SHP77 treated with DMSO at 0.1 percent for 48 hours (cell line): ENCODE results near the gene APOL2.
A peak's percentile ranks its signal among the peaks of the same experiment; 100 is the strongest.
"Not testable (repeated sequence)": the region's sequence is repeated elsewhere in the genome, so short reads cannot be mapped to it uniquely, and the experiment has no call there.

Experiments used
- DNase-seq: peaks from one replicate; lab custom pipeline; 2025; lab: John Stamatoyannopoulos, UW

The APOL2 gene

DNA sequence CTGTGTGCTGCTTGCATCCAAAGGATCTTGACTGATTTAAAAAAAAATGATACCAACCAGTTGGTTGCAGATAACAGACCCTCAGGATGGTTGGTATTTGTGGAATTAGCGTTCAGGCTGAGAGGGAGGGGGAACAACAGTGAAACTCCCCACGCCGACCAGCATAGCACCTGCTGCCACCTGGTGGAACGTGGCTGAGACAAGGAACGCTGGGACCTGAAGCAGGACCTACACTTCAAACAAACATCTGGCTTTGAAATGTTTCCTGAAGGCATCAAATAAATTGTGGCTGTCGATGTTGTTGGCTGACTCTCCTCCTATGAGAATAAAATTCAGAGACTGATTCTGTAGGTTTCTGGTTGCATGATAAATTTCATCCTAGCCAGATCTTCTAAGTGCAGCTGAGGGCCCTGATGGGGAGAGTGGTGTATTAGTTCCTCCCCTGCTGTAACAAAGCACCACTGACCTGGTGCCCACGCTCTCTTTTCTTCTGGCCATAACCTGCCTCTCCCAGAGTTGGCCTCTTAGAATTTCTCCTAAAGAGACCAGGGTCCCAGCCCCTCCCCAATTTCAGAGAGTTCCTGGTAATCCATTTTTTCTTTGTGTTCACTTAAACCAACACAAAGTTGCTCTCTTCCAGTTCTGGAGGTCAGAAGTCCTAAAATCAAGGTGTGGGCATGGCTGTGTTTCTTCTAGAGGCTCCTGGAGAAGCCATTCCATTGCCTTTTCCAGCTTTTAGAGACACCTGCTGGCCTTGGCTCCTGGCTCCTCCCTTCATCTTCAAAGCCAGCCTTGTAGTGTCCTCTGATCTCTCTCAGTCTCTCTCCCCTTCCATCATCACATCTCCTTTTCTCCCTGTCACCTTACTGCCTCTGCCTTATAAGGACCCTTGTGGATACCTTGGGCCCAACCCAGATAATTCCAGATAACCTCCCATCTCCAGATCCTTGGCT, 17.3 kb downstream of the APOL2 start:
- no peak for DNase-seq

DNA sequence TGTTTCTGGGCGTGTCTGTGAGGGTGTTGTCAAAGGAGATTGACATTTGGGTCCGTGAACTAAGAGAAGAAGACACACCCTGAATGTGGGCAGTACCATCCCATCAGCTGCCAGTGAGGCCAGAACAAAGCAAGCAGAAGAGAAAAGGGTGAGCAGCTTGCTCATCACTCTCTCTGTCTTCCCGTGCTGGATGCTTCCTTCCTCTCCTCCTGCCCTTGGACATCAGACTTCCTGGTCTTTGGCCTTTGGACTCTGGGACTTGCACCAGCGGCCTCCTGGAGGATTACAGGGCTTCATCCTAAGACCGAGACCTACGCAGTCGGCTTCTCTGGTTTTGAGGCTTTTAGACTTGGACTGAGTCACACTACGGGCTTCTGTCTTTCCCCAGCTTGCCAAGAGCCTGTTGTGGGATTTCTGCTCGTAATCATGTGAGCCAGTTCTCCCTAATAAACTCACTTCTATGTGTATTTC, 18.8 kb downstream of the APOL2 start:
- peak; percentile 72 for DNase-seq

DNA sequence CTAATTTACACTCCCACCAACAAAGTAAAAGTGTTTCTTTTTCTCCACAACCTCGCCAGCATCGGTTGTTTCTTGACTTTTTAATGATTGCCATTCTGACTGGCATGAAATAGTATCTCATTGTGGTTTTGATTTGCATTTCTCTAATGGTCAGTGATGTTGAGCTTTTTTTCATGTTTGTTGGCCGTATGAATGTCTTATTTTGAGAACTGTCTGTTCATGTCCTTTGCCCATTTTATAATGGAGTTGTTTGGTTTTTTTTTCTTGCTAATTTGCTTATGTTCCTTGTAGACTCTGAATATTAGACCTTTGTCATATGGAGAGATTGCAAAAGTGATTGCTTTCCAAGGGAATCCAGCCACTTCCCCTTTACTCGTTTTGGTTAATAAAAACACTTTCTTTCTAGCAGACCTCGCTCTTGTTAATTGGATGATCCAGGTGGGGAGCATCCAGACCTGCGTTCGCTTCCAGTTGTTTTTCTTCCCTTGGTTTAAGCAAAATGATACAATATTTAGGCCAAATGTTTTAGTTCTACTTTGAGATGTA, 20.6 kb downstream of the APOL2 start:
- DNase-seq = no peak

DNA sequence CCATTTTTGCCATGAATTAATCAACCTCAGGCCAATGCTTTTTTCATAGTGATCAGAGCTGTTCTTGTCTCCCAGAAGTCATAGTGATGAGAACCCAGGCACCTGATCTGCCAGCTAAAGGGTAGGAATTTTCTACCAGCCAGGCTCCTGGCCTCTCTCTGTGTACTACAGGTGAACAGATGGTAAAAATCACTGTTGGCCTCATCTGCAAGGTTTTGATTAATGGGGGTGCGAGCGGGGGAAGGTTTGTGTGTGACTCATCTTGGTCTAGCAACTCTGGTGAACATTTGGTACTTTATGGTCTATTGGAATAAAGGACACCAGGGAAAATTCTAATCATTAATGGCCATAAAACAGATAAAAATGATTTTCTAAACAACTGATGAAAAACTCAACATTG, 23.3 kb downstream of the APOL2 start:
- no peak for DNase-seq

DNA sequence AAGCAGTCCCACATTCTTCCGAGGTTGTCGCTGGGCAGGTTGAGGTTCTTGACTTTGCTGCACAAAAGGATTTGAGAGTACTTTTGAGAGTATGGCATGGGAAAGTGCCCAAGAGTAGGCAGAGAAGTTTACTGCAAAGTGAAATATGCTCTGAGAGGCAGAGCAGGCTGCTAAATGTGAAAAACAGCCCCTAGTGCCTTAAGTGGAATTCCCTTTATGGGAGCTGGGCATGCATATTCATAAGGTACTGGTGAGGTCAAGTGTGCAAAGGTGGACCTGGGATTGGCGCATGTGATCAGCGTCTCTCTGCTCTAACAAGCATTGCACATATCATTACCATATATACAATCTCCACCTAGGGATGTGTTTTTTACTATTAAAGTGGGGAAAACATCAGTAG, 25.7 kb downstream of the APOL2 start:
- no peak for DNase-seq

DNA sequence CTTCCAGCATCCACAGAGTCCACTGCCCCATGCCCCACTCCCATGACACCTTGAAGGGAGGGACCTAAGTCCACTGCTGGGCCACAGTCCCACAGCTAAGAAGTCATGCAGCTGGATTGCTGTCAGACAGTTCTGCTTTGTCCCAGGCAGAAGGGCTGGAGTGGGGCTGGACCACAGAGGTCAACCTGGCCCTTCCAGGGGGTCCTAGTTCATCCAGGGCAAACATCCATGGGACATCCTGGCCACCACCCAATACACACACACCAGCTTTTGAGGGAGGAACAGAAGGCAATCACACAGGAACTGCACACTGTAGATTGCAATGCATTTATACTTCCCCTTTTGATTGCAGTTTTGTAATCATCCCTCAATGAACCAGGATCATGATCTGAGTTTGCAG, 26.4 kb downstream of the APOL2 start:
- DNase-seq = no peak

DNA sequence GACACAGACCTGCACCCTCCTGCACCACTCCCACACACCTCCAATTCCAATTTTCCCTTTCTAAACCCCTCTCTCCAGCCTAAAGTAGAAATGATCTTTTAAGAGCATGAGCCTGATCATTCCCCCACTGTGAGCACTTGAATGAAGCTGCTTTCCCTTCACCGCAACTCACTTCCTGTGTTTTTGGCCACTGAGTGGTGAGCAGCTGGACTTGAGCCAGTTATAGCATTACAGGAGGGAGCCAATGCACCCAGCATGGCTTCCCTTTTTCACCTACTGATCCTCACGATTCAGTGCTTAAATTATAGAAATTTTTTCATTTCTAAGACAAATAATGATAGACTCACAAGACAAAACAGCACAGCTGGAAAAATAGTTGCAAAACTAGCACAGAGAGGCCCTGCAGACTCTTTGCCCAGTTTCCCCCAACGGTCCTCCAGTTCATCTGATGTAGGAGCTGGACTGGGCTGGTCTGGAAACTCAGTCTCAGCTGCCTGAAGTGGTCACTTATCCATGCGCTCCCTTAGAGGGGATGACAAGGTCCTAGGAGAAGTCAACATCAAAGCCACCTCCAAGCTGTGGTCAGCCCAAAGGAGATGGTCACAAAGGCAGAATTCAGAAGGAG, 28.0 kb downstream of the APOL2 start:
- peak; percentile 39 for DNase-seq

DNA sequence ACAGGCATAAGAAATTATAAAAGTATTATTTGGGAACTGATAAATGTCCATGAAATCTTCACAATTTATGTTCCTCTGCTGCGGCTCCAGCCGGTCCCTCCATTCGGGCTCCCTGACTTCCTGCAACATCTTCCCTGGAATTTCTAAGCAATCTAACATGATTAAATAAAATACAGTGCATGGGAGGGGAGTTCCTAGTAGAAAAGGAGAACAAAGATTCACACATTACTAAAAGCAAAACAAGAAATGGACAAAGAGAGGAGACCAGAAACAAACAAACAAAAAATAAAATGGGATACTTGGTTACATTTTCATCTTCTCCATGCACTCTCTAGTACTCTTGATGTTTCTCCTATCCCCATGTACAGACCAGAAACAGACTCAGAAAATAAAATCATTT, 29.1 kb downstream of the APOL2 start:
- DNase-seq = no peak

DNA sequence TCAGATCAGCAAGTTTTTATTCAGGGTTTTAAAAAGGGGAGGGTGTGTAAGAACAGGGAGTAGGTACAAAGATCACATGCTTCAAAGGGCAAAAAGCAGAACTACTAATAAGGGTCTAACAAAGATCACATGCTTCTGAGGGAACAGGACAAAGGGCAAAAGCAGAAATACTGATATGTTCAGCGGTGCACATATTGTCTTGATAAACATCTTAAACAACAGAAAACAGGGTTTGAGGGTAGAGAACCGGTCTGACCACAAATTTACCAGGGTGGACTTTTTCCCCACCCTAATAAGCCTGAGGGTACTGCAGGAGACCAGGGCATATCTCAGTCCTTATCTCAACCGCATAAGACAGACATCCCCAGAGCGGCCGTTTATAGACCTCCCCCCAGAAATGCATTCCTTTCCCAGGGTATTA, 29.8 kb downstream of the APOL2 start:
- DNase-seq = not testable (repeated sequence)

DNA sequence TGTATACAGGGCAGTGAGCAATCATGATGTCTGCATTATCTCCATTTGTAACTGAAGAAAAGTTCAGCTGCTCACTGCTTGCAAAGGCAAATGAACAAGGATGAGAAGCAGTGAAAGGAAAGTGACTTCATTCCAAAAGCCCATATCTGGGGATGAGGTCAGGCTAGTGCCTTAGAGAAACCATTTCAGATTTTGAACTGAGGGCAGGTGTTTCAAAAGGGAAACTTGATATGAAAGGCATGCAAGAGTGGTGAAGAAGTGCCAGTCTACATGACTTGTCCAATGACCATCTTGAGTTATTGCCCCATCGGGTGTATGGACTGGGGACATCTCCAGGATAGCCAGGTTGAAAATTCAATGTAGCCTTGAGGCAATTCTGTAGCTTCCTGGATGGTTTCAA, 30.4 kb downstream of the APOL2 start:
- DNase-seq = no peak

DNA sequence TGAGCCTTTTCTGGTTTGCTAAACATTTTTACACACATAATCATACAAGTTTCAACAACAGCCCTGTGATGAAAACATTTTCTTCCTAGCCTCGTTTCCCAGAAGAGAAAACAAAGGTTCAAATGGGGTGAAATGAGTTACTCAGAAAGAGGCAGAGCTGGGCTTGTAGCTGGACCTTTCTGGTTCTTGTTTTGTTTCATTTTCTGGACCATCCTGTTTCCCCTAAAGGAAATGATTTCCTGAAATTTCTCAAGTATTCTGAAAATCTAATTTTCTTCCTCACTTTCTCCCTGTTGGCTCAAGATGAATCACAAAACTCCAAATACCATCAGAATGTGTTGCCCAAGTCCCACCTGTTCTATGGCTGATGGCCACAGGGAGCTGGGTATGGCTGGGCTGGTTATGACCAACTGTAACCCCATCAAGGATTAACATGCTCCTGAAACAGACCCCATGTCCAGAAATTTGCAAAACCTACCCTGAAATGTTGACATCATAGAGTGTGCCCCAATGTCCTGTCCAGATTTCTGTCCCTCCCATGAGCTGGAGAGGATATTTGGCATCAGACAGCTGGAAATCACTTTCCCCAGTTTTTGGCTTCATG, 31.1 kb downstream of the APOL2 start:
- DNase-seq = no peak

DNA sequence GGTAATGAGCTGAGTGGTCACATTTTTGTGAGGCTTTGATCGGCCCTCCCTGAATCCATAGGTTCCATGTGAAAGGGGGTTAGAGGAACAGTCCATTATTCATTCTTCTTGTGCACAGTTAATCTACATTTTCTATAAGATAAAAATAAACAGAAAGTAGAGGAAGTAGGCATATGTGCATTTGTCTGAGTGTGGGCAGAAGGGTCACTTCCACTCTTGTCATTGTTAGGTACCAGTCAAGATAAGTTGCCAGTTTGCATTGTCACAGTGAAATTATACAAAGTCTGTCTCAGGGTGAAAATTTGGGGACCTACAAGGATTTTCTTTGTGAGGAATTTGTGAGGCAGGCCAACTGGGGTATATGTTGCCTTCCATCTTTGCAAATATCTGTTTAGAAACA, 33.1 kb downstream of the APOL2 start:
- DNase-seq = no peak

DNA sequence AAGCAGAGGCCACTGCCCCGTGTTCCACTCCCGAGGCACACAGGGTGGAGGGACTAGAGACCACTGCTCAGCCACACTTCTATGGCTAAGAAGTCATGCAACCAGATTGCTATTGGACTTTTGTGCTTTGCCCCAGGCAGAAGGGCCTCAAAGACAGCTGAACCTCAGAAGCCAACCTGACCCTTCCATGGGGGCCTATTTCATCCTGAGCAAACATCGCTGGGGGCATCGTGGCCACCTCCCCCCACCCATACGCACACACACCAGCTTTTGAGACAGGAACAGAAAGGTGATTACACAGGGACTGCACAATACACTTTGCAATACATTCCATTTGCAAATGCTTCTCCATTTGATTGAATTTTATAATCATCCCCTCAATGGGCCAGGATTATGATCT, 33.8 kb downstream of the APOL2 start:
- not testable (repeated sequence) for DNase-seq

DNA sequence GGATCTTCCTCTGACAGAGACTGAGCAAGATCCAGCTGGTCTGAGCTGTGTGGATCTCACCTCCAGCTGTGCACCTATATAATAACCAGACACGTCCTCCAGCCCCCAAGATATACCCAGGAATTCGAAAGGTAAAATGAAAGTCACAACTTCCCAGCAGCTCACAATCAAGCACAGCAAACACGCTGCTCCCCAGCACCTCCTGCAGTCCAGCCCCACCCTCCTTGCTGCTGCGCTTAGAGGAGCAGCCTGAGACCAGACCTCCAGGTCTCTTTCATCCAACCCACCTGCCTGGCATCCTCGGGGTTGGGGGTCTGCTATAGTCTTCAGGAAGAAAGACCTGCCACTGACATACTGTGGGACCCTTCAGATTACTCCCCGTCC, 34.7 kb downstream of the APOL2 start:
- DNase-seq = no peak

DNA sequence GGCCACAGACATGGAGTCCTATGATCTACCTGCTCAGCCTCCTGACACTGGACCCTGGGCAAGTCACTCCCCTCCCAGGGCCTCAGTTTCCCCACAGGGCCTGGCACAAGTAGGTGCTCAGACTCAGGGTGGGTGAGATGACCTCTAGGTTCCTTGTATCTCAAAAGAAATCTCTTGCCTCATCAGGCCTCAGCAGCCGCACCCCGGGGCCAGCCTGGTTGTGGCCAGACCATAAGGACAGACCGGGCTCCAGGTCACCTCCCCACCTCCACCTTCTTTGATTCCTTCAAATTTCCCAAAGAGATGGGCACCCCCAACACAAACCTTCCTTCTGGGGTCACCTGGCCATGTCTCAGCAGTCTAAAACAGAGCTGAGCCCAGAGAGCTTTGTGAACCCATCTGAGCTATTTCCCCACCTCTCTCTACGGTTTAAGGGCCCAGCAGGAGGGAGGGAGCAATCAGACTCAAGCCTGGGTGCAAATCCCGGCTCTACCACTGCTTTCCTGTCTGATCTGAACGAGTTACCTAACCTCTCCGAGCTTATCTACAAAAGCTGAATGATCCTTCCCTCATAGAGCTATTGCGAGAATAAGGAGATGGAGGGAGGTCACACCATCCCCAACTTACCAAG, 35.2 kb downstream of the APOL2 start:
- no peak for DNase-seq

DNA sequence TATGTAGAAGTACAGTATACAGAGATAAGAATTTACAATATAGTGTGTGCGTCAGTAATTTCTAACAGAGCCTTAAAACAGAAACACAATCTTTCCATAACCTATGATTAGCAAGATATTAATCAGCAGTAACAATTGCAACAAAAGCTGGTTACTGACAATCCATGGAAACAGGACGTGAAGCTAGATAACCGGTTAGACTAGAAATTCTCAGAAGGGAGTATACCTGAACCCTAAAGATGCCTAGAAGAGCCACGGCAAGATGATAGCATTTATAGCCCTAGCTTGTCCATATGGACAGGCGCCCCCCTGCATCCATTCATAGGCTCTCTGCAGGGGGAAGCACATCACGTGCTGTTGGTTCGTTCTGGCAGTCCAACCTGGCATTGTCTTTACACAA, 35.9 kb downstream of the APOL2 start:
- not testable (repeated sequence) for DNase-seq

DNA sequence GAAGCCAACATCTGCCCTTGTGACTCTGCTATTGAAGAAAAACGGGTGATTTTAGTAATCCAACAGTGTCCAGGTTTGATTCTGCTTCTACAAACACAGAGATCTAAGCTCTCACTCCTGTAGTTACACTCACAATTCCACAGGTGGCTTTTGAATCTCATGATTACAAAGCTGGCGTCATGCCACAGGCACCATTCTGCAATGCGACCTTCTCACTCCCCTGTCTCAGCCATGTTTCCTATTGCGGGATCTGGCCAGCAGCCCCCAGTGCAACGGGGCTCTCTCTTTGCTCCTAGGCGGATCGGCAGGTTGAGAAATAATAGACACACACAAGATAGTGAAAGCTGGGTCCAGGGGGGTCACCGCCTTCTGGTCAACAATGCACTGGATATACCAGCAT, 36.4 kb downstream of the APOL2 start:
- peak; percentile 37 for DNase-seq

DNA sequence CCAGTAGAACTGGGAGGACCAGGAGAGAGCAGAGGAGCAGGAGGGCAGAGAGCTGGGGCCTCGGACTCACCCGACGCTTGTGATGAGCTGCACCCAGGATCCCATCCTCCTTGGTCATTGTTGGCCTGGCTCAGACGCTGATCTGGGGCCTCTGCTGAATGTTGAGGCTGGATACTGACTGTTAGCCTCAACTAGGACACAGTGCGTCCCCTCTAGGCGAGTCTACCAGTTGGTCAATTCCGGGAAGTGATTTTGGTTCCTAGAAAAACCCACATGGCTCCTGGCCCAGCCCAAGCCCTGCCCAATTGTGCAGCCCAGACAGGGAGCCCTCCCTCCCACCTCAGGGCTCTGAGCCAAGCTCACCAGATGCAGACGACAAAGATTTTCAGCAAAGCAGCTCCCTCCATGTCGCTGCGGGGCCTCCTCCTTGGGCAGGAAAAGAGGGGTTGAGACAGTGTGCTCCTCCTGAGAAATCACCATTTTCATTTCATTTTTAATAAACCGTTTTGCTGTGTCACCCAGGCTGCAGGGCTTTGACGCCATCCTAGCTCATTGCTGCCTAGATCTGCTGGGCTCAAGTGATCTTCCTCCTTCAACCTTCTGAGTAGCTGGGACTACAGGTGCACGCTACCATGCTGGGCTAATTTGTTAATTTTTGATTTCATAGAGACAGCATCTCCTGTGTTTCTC, 37.6 kb downstream of the APOL2 start, which contains the start of gene APOL4:
APOL4 (minus strand) TSS at position 180 of the 690 bp plus-strand sequence; CDS start at position 105, 75 bp downstream.
- peak; percentile 55 for DNase-seq

DNA sequence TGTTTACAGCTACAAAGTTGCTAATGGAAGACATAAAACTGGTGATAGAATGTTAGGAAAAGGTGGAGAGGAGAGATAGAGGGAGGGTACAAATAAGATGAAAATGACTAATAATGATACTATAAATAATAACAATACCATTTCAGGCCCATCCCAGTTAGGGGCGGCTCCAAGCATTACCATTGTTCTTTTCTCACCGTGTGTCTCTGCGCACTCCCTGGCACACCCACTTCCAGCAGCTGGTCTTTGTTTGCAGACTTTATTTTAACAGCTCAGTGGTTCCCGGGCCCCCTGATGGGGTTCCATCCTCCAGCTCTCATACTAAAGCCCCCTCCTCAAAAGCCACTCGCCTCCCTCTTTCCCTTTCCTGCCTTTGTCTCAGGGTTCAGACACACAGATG, 38.3 kb downstream of the APOL2 start:
- not testable (repeated sequence) for DNase-seq

DNA sequence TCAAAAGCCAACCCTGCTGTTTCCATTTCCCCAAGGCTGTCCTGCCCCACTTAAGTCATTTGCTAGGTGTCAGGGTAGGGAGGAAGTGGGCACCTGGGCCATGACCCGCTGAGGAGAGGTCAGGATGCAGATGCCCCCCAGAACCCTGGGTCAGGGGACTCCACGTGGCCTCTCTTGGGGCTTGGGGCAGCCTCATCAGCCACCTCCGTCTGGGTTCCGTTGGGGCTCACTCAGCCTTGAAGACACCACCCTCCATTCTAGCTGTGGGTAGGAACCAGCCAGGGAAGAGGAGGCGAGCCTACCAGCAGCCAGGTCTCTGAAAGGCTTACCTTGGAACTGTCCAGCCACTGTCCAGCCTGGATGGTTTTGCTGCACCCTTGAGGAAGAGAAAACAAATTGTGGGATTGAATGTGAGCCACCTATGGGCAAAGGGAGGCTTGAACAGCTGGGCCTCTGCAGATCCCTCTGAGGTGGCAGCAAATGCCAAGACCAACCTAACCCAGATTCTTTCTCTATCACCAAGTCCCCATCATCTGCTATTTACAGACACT, 40.3 kb downstream of the APOL2 start:
- no peak for DNase-seq

DNA sequence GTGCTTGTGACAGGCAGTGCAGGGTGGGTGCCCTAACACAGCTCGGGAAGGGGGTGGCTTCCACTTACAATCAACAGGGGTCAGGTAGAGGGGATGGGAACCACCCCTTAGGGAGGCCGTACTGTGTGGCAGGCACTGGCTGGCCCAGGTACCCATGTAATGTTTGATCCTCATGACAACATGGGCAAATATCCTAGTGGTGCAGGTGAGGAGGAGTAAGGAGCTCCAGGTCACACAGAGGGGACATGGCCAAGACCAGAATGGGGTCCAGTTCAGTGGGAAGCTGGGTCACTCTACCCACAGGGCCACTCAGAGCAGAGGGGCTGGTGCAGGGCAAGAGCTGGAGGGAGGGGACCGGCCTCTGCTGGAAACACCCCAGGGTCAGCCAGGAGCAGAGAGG, 40.8 kb downstream of the APOL2 start:
- no peak for DNase-seq
